Activated CD4-positive, alpha-beta T cell treated with anti-CD3 and anti-CD28 coated beads, Interleukin-2, amount 50 U/mL, for 24 hours (primary cell): Measurements from ENCODE around the gene HCN4.

Experiments
- DNase-seq, 2 donors: peaks; one replicate each; pipeline ENCODE4 v3.0.0-alpha.2; 2020; ENCODE audit warnings: low read depth in 1 of 2, low spot score in 1 of 2

The HCN4 gene

GRCh38 chr15:73380661-73381060 is 11.9 kb upstream of the HCN4 start:
- DNase-seq, result no peak

- DNase-seq, result no peak
Measured at GRCh38 chr15:73378089-73378488, 9.3 kb upstream of the HCN4 start.

- DNase-seq, result no peak
Measured at GRCh38 chr15:73375755-73376305, 7.1 kb upstream of the HCN4 start.

- no peak for DNase-seq
Measured at GRCh38 chr15:73375012-73375411, 6.3 kb upstream of the HCN4 start.

- no peak for DNase-seq
Measured at GRCh38 chr15:73374604-73375003, 5.8 kb upstream of the HCN4 start.

GRCh38 chr15:73373221-73373620 is 4.5 kb upstream of the HCN4 start:
- no peak for DNase-seq

GRCh38 chr15:73371812-73372211 is 3.1 kb upstream of the HCN4 start:
- no peak for DNase-seq

- DNase-seq, result no peak
Measured at GRCh38 chr15:73370151-73370550, 1.4 kb upstream of the HCN4 start.

GRCh38 chr15:73369154-73369694 is 466 bp upstream of the HCN4 start:
- DNase-seq, result no peak

GRCh38 chr15:73367624-73368300 is 996 bp downstream of the HCN4 start:
- DNase-seq, result no peak

GRCh38 chr15:73366766-73367623 is 1.8 kb downstream of the HCN4 start:
- no peak for DNase-seq

- no peak for DNase-seq
Measured at GRCh38 chr15:73364070-73364469, 4.7 kb downstream of the HCN4 start.

GRCh38 chr15:73362900-73363299 is 5.9 kb downstream of the HCN4 start:
- no peak for DNase-seq

- DNase-seq, result no peak
Measured at GRCh38 chr15:73361337-73361736, 7.4 kb downstream of the HCN4 start.

GRCh38 chr15:73359651-73360050 is 9.1 kb downstream of the HCN4 start:
- DNase-seq, result no peak

GRCh38 chr15:73357999-73358665 is 10.6 kb downstream of the HCN4 start:
- no peak for DNase-seq

- DNase-seq, result no peak
Measured at GRCh38 chr15:73355612-73356265, 13.0 kb downstream of the HCN4 start.

GRCh38 chr15:73354241-73354640 is 14.5 kb downstream of the HCN4 start:
- no peak for DNase-seq

GRCh38 chr15:73353734-73354133 is 15.0 kb downstream of the HCN4 start:
- DNase-seq, result no peak

- DNase-seq, result no peak
Measured at GRCh38 chr15:73352082-73352481, 16.7 kb downstream of the HCN4 start.

GRCh38 chr15:73349191-73349590 is 19.6 kb downstream of the HCN4 start:
- DNase-seq, result no peak
